Amniotic epithelial cell (primary cell): ENCODE measurements around the gene LDB2.

Source experiments
- DNase-seq: peaks from one replicate; pipeline ENCODE4 v3.0.0-alpha.2; 2010; ENCODE audit warnings: low read depth

Gene LDB2

GRCh38 chr4:16483540-16483939 lies 414.9 kb downstream of the LDB2 start:
- no peak for DNase-seq

- DNase-seq = no peak
Measured at GRCh38 chr4:16480011-16480410, 418.4 kb downstream of the LDB2 start.

- no peak for DNase-seq
Measured at GRCh38 chr4:16472537-16472936, 425.9 kb downstream of the LDB2 start.

- no peak for DNase-seq
Measured at GRCh38 chr4:16467061-16467460, 431.4 kb downstream of the LDB2 start.

GRCh38 chr4:16466581-16466980 lies 431.9 kb downstream of the LDB2 start:
- DNase-seq = no peak

GRCh38 chr4:16464651-16465050 lies 433.8 kb downstream of the LDB2 start:
- DNase-seq = no peak

- DNase-seq = no peak
Measured at GRCh38 chr4:16462656-16463055, 435.8 kb downstream of the LDB2 start.

GRCh38 chr4:16461362-16461761 lies 437.1 kb downstream of the LDB2 start:
- no peak for DNase-seq

- DNase-seq = no peak
Measured at GRCh38 chr4:16457944-16458343, 440.5 kb downstream of the LDB2 start.
